ENCODE results near the gene AKAP7.

AKAP7 gene

DNA sequence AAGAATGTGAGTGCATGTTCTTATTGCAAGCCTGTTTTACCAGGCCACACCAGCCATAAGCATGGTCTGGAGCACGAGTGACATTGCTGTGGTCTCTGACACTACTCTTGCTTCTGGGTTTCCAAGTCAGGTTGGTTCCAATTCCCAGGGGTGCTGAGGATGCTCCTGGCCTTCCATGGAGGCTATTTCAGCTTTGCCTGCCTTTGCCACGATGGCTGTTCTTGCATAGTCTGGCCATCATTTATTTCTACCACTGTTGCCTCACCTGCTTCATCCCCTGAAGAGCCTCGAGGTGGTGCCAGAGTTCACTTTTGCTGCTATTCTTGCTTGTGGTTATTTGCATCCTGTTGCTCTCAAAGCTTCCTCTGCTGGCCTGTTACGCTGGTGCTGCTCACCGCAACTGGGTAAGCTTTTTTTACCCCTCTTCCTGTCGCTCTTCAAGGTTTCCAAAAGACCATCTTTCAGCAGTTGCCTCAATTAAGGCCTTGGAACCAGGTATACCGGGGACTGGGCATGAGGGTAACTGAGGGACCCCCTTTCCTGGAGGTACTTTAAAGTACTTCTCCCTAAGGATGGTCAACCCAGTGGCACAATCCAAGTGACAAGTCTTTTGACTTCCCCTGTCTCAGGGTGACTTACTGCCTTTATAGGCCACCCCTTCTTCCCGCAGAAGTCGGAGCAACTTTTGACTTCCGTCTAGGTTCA, 64.5 kb downstream of the AKAP7 start:
- H3K27me3 ChIP-seq (ENCODE audit: control insufficient read depth in 1 of 2, insufficient read depth in 2 of 2, low read length in 2 of 2) = no peaks in the 10 kb centered on the region
- H3K4me1 ChIP-seq (ENCODE audit: control insufficient read depth, insufficient read depth, low read length) = no peaks in the 10 kb centered on the region
- no peak overlapping the region for H3K27ac ChIP-seq (ENCODE audit: low read length)
- H3K9me3 ChIP-seq (ENCODE audit: control insufficient read depth in 2 of 2, low read length in 2 of 2) = no peaks in the 10 kb centered on the region
- no peak overlapping the region for H3K4me3 ChIP-seq (ENCODE audit: low read length in 2 of 2)
- H3K36me3 ChIP-seq (ENCODE audit: control insufficient read depth in 2 of 2, insufficient read depth in 2 of 2, low read length in 2 of 2) = peaks cover 0 to 7% of the 10 kb centered on the region in 2 donors
- no peak overlapping the region for H3K9ac ChIP-seq (ENCODE audit: low read length in 2 of 2)

DNA sequence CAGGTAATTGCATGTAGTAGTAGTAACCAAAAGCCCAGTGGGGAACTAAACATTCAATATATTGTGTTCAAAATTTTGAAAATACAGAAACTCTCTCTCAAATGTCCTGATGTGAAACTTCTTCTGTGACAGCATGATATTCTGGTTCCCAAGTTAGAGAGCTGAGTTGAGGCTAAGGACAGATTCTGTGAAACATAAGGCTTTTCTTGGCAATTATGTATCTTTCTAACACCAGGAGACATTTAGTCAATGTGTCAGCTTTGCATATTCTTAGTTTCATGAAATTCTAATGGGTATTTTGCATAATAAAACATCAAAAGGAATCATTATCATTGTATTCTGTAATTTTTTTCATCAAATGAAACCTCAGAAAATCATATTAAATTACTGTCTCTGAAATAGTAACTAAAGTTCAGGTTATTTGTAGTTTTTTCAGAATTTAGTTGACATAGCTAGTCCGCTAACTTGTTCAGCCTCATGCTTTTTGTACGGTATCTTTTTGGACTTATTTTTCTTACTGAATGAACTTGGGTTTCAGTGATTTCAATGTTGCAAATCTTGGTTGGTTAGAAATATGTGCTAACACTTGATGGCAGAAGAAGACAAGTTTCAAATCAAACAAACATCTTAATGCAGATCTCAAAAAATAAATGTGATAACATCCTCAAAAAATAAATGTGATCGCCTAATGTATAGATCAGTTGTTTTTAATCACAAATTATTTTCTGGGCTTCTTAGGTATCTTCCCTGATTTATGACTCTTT, 70.4 kb downstream of the AKAP7 start:
- H3K9ac ChIP-seq (ENCODE audit: low read length in 2 of 2) = no peak overlapping the region
- no peaks in the 10 kb centered on the region for H3K36me3 ChIP-seq (ENCODE audit: control insufficient read depth in 2 of 2, insufficient read depth in 2 of 2, low read length in 2 of 2)
- H3K27ac ChIP-seq (ENCODE audit: low read length) = no peak overlapping the region
- H3K4me1 ChIP-seq (ENCODE audit: control insufficient read depth, insufficient read depth, low read length) = no peaks in the 10 kb centered on the region
- H3K9me3 ChIP-seq (ENCODE audit: control insufficient read depth in 2 of 2, low read length in 2 of 2) = no peaks in the 10 kb centered on the region
- no peak overlapping the region for H3K4me3 ChIP-seq (ENCODE audit: low read length in 2 of 2)
- H3K27me3 ChIP-seq (ENCODE audit: control insufficient read depth in 1 of 2, insufficient read depth in 2 of 2, low read length in 2 of 2) = no peaks in the 10 kb centered on the region

DNA sequence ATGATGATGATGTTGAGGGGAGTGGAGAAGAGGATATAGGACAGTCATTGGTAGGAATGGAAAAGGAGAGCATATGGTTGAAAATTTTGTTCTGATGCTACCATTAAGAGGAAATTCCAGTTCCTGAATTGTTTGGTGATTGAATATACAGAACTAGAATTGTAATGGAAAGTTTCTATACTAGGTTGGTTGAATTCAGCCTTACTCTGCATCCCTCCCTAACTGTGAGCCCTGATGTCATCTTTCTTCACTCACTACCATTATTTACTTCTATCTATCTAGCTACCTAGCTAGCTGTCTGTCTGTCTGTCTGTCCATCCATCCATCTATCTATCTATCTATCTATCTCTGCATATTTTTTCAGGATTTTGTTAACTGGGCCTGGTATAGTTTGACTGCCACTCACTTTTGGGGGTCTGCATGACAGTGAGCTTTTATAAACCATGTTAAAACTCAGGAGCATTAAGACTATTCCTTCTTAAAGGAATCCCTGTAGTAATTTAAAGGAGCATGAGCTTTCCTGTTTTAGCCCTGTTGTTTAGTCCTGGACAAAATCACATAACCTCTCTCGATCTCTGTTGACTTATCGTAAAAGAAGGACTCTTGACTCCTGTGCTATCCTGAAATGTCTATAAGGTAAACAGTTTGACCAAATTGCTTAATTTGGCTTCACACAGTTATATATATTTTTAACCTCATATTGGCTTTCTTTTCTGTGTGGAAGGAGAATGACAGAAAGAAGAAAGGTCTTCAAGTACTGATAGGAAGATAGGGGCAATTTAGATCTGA, 71.4 kb downstream of the AKAP7 start:
- no peak overlapping the region for H3K27ac ChIP-seq (ENCODE audit: low read length)

DNA sequence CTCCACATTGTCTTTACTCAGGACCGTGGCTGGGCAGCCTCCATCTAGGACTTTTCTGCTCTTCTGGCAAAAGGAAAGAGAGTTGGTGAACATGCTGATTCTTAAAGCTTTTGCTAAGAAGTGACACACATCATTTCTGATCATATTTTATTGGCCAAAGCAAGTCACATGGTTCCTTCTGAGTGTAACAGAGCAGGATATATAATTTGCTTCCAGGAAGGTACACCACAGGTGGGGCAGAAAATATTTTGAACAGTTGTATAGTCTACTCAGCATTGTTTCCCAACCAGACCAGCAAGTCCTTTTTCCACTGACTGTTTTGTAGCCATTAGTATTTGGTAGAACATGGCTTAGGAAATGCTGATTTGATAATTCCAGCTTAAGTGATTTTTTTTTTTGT, 73.5 kb downstream of the AKAP7 start:
- Histone ChIP-seq H3K27me3 (ENCODE audit: control insufficient read depth in 1 of 2, insufficient read depth in 2 of 2, low read length in 2 of 2) (no peaks in the 10 kb centered on the region), H3K4me3 (ENCODE audit: low read length in 2 of 2) (no peak overlapping the region), H3K9me3 (ENCODE audit: control insufficient read depth in 2 of 2, low read length in 2 of 2) (no peaks in the 10 kb centered on the region), H3K36me3 (ENCODE audit: control insufficient read depth in 2 of 2, insufficient read depth in 2 of 2, low read length in 2 of 2) (no peaks in the 10 kb centered on the region), H3K9ac (ENCODE audit: low read length in 2 of 2) (no peak overlapping the region), H3K4me1 (ENCODE audit: control insufficient read depth, insufficient read depth, low read length) (no peaks in the 10 kb centered on the region), H3K27ac (ENCODE audit: low read length) (no peak overlapping the region)

More for the DNA sequence above, 71.4 kb downstream of the AKAP7 start:
- H3K9ac ChIP-seq (ENCODE audit: low read length in 2 of 2) = no peak overlapping the region
- H3K4me3 ChIP-seq (ENCODE audit: low read length in 2 of 2) = no peak overlapping the region
- H3K36me3 ChIP-seq (ENCODE audit: control insufficient read depth in 2 of 2, insufficient read depth in 2 of 2, low read length in 2 of 2) = no peaks in the 10 kb centered on the region
- H3K4me1 ChIP-seq (ENCODE audit: control insufficient read depth, insufficient read depth, low read length) = no peaks in the 10 kb centered on the region
- H3K9me3 ChIP-seq (ENCODE audit: control insufficient read depth in 2 of 2, low read length in 2 of 2) = no peaks in the 10 kb centered on the region
- H3K27me3 ChIP-seq (ENCODE audit: control insufficient read depth in 1 of 2, insufficient read depth in 2 of 2, low read length in 2 of 2) = no peaks in the 10 kb centered on the region

DNA sequence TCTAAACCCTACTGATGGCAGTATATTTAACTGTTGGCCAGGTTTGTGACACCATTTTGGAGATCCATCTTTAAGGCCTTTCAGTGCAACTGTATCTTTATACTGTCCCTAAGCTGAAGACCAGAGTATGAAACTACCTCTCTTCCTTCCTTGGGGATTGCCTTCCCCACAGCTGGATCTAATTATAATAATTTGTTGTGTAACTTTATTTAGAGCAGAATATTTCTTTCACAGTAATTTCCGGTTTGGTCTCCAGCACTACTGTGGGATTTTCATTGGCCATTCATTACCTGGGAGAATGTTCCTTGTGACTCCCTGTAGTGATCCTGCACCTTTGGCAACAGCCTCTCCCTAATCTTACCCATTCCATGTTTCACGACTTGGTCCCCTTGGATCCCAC, 75.2 kb downstream of the AKAP7 start:
- no peaks in the 10 kb centered on the region for H3K4me1 ChIP-seq (ENCODE audit: control insufficient read depth, insufficient read depth, low read length)

DNA sequence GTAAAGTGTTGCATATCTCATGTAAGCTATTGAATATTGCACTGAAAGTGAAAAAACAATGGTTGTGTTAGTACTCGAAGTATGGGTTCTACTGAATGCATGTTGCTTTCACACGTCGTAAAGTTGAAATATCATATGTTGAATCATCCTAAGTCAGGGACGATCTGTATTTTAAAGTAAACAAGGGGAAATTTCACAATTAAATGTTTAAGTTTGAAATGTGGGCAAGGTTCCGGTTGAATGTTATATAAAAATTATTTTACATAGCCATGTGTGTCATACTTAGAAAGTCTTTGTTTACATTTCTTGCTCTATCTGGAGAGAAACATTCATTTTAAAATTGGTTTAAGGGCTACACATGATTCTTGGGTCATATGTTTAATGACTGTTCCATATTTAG, 76.8 kb downstream of the AKAP7 start:
- Histone ChIP-seq H3K9ac (ENCODE audit: low read length in 2 of 2) (no peak overlapping the region), H3K4me1 (ENCODE audit: control insufficient read depth, insufficient read depth, low read length) (no peaks in the 10 kb centered on the region), H3K4me3 (ENCODE audit: low read length in 2 of 2) (no peak overlapping the region), H3K36me3 (ENCODE audit: control insufficient read depth in 2 of 2, insufficient read depth in 2 of 2, low read length in 2 of 2) (no peaks in the 10 kb centered on the region), H3K27me3 (ENCODE audit: control insufficient read depth in 1 of 2, insufficient read depth in 2 of 2, low read length in 2 of 2) (no peaks in the 10 kb centered on the region), H3K27ac (ENCODE audit: low read length) (no peak overlapping the region), H3K9me3 (ENCODE audit: control insufficient read depth in 2 of 2, low read length in 2 of 2) (no peaks in the 10 kb centered on the region)

More for the DNA sequence above, 75.2 kb downstream of the AKAP7 start:
- no peaks in the 10 kb centered on the region for H3K36me3 ChIP-seq (ENCODE audit: control insufficient read depth in 2 of 2, insufficient read depth in 2 of 2, low read length in 2 of 2)
- H3K9me3 ChIP-seq (ENCODE audit: control insufficient read depth in 2 of 2, low read length in 2 of 2) = no peaks in the 10 kb centered on the region
- no peak overlapping the region for H3K4me3 ChIP-seq (ENCODE audit: low read length in 2 of 2)
- H3K9ac ChIP-seq (ENCODE audit: low read length in 2 of 2) = no peak overlapping the region
- no peaks in the 10 kb centered on the region for H3K27me3 ChIP-seq (ENCODE audit: control insufficient read depth in 1 of 2, insufficient read depth in 2 of 2, low read length in 2 of 2)
- no peak overlapping the region for H3K27ac ChIP-seq (ENCODE audit: low read length)

DNA sequence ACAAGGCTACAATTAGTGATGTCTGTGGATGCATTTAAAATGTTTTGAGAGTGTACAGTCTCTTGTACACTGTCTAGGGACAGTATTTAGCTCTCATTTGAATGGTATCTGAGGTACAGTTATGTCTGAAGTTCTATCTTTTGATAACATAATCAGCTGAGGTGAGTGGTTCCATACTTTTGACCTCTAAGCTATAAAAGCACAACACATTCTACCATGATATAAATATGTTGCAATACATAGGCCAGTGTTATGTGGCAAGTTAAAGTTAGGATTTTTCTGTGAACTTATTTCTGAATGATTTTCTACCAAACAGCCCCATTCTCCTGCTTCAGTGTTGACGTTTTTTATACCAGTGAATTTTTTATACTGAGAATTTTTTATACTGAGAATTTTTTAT, 77.6 kb downstream of the AKAP7 start:
- no peak overlapping the region for H3K9ac ChIP-seq (ENCODE audit: low read length in 2 of 2)
- no peak overlapping the region for H3K4me3 ChIP-seq (ENCODE audit: low read length in 2 of 2)
- H3K9me3 ChIP-seq (ENCODE audit: control insufficient read depth in 2 of 2, low read length in 2 of 2) = no peaks in the 10 kb centered on the region
- no peaks in the 10 kb centered on the region for H3K36me3 ChIP-seq (ENCODE audit: control insufficient read depth in 2 of 2, insufficient read depth in 2 of 2, low read length in 2 of 2)
- no peaks in the 10 kb centered on the region for H3K4me1 ChIP-seq (ENCODE audit: control insufficient read depth, insufficient read depth, low read length)
- no peak overlapping the region for H3K27ac ChIP-seq (ENCODE audit: low read length)
- no peaks in the 10 kb centered on the region for H3K27me3 ChIP-seq (ENCODE audit: control insufficient read depth in 1 of 2, insufficient read depth in 2 of 2, low read length in 2 of 2)

DNA sequence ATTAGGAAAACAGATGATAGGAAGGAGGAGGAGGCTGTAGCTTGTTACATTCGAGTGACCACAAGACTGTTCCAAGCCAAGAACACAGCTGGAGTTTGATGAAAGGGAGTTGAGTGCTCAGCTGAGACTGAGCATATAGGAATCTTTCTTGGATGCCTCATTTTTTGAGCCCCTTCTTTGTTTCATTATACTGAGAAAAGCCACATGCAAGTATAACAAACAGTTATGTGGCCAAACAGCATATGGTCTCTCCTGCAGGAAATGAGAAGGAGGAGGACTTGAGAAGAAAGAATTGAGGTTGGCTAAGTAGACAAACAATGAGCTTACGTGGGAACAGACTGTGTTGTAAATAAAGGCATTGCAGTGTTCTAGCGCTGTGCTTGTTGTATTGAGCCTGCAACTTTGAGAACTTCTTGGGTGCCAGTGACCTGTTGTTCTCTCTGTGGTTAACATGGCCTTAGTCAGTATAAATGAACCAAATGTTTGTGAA, 78.3 kb downstream of the AKAP7 start:
- Histone ChIP-seq H3K27me3 (ENCODE audit: control insufficient read depth in 1 of 2, insufficient read depth in 2 of 2, low read length in 2 of 2) (no peaks in the 10 kb centered on the region), H3K4me1 (ENCODE audit: control insufficient read depth, insufficient read depth, low read length) (no peaks in the 10 kb centered on the region), H3K36me3 (ENCODE audit: control insufficient read depth in 2 of 2, insufficient read depth in 2 of 2, low read length in 2 of 2) (no peaks in the 10 kb centered on the region), H3K4me3 (ENCODE audit: low read length in 2 of 2) (no peak overlapping the region), H3K9me3 (ENCODE audit: control insufficient read depth in 2 of 2, low read length in 2 of 2) (no peaks in the 10 kb centered on the region), H3K27ac (ENCODE audit: low read length) (no peak overlapping the region), H3K9ac (ENCODE audit: low read length in 2 of 2) (no peak overlapping the region)

DNA sequence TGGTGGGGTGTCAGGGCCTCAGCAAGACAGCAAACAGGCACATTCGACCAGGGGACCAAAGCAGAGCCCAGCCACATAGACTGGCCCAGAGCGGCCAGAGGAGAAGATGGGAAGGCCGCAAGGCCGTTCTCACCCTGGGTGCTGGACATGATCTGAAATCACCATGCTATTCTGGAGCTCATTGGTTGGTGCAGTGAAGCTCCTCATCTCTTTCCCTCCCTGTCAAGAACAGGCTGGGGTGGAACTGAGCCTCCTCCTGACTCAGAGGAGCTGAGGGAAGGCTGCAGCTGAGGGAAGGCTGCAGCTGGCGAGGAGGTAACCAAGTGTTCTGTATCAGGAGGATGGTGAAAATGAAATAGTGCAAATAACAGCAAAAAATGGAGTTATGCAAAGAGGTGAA, 80.0 kb downstream of the AKAP7 start:
- Histone ChIP-seq H3K27ac (ENCODE audit: low read length) (no peak overlapping the region), H3K9me3 (ENCODE audit: control insufficient read depth in 2 of 2, low read length in 2 of 2) (no peaks in the 10 kb centered on the region), H3K27me3 (ENCODE audit: control insufficient read depth in 1 of 2, insufficient read depth in 2 of 2, low read length in 2 of 2) (no peaks in the 10 kb centered on the region), H3K36me3 (ENCODE audit: control insufficient read depth in 2 of 2, insufficient read depth in 2 of 2, low read length in 2 of 2) (no peaks in the 10 kb centered on the region), H3K4me1 (ENCODE audit: control insufficient read depth, insufficient read depth, low read length) (no peaks in the 10 kb centered on the region), H3K9ac (ENCODE audit: low read length in 2 of 2) (no peak overlapping the region), H3K4me3 (ENCODE audit: low read length in 2 of 2) (no peak overlapping the region)

DNA sequence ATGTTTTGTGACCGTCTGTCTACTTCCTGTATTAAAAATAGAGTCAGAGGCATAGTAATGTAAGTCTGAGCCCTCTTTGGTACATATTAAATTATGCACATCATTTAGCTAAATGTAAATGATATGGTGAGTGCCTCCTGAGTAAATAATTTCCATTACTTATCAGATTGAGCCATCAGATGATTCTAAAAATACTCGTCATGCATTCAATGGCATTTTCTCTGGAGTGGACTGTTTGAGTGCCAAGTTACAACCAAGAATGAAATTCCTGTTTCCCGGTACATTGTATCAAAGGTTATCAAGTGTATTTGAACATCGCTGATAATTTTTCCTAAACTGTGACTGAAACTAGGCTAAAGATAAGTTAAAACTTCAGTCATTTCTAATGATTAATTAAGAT, 81.0 kb downstream of the AKAP7 start:
- Histone ChIP-seq H3K4me3 (ENCODE audit: low read length in 2 of 2) (no peak overlapping the region), H3K9me3 (ENCODE audit: control insufficient read depth in 2 of 2, low read length in 2 of 2) (no peaks in the 10 kb centered on the region), H3K27me3 (ENCODE audit: control insufficient read depth in 1 of 2, insufficient read depth in 2 of 2, low read length in 2 of 2) (no peaks in the 10 kb centered on the region), H3K36me3 (ENCODE audit: control insufficient read depth in 2 of 2, insufficient read depth in 2 of 2, low read length in 2 of 2) (peaks cover 0 to 5% of the 10 kb centered on the region in 2 donors), H3K9ac (ENCODE audit: low read length in 2 of 2) (no peak overlapping the region), H3K4me1 (ENCODE audit: control insufficient read depth, insufficient read depth, low read length) (no peaks in the 10 kb centered on the region), H3K27ac (ENCODE audit: low read length) (no peak overlapping the region)
